Measurements from ENCODE around the gene MIOX. TPM values are rescaled to one million over a fixed set of nuclear protein-coding genes. Genes with fewer than 3 reads are reported as not detected.
A peak's percentile ranks its signal among the peaks of the same experiment; 100 is the strongest.

The MIOX gene
- total and polyA plus RNA-seq, 3 donors from 2014 or later: 0.24 to 0.25 TPM; not detected in 1

GRCh38 chr22:50471197-50471847 is 15.3 kb upstream of the MIOX start:
- intact Hi-C loops (cut with DNase I; ENCODE audit: low total_unique reads): no loop called here
- DNase-seq: no peak

DNA sequence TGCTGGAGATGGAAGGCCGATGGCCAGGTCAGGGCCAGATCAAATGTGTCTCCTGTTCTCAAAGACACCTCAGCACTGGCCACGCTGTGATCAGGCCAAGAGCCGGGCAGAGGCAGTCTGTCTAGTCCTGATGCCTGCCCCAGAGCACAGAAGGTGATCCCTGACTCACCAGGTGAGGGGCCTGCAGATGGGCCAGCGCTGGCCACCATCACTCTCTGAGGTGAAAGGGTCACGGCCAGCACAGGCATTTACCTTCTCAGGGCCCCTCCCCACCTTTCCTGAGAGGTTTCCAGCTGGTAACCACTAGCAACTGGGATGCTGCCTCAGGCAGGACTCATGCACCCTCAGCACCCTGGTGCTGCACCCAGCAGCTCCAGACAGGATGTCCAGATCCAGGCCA is 14.7 kb upstream of the MIOX start:
- H3K36me3 ChIP-seq (ENCODE audit: low read depth, missing control alignments): no peaks in the 10 kb centered on the region

More at GRCh38 chr22:50471197-50471847, 15.3 kb upstream of the MIOX start:
- TF ChIP-seq POLR2A (IDR thresholded peaks at IDR 0.05) (no peak), CTCF (IDR thresholded peaks at IDR 0.05) (no peak)
- 74 to 77% methylated on average over 10 to 21 of the region's 21 CpGs for WGBS, 2 donors
- peaks cover 19% of the 10 kb centered on the region for H3K4me1 ChIP-seq
- H3K9me3 ChIP-seq: no peaks in the 10 kb centered on the region
- H3K27me3 ChIP-seq: no peaks in the 10 kb centered on the region
- H3K27ac ChIP-seq: no peak overlapping the region
- no peak overlapping the region for H3K4me3 ChIP-seq
- H3K36me3 ChIP-seq (ENCODE audit: low read depth, missing control alignments): no peaks in the 10 kb centered on the region

GRCh38 chr22:50473088-50473487 is 13.6 kb upstream of the MIOX start:
- no peak for DNase-seq
- no peak for TF ChIP-seq CTCF (IDR thresholded peaks at IDR 0.05)
- no peak for TF ChIP-seq POLR2A (IDR thresholded peaks at IDR 0.05)
- Histone ChIP-seq H3K4me1 (peaks cover 19% of the 10 kb centered on the region), H3K4me3 (no peak overlapping the region), H3K36me3 (ENCODE audit: low read depth, missing control alignments) (no peaks in the 10 kb centered on the region), H3K9me3 (no peaks in the 10 kb centered on the region), H3K27ac (no peak overlapping the region), H3K27me3 (no peaks in the 10 kb centered on the region)
- 76 to 77% methylated on average over 6 of the region's 6 CpGs for WGBS, 2 donors
- intact Hi-C loops (cut with DNase I; ENCODE audit: low total_unique reads): no loop called here

More for the DNA sequence above, 14.7 kb upstream of the MIOX start:
- intact Hi-C loops (cut with DNase I; ENCODE audit: low total_unique reads): no loop called here
- Histone ChIP-seq H3K4me3 (no peak overlapping the region), H3K9me3 (no peaks in the 10 kb centered on the region), H3K27me3 (no peaks in the 10 kb centered on the region), H3K4me1 (peaks cover 19% of the 10 kb centered on the region), H3K27ac (no peak overlapping the region)
- WGBS, 2 donors: 76 to 92% methylated on average over 2 to 5 of the region's 5 CpGs
- no peak for DNase-seq
- TF ChIP-seq CTCF (IDR thresholded peaks at IDR 0.05): no peak
- no peak for TF ChIP-seq POLR2A (IDR thresholded peaks at IDR 0.05)

GRCh38 chr22:50473855-50474671 is 12.6 kb upstream of the MIOX start:
- peaks cover 19% of the 10 kb centered on the region for H3K4me1 ChIP-seq
- peak overlapping the region; percentile 85 to 91 for H3K4me3 ChIP-seq
- no peak for TF ChIP-seq POLR2A (IDR thresholded peaks at IDR 0.05)
- no peak for TF ChIP-seq CTCF (IDR thresholded peaks at IDR 0.05)
- 1 to 3% methylated on average over 23 to 55 of the region's 62 CpGs for WGBS, 2 donors
- intact Hi-C loops (cut with DNase I; ENCODE audit: low total_unique reads): no loop called here
- peak overlapping the region; percentile 50 to 85 for H3K27ac ChIP-seq
- H3K27me3 ChIP-seq: no peaks in the 10 kb centered on the region
- H3K36me3 ChIP-seq (ENCODE audit: low read depth, missing control alignments): no peaks in the 10 kb centered on the region
- DNase-seq: peak; percentile 57
- H3K9me3 ChIP-seq: no peaks in the 10 kb centered on the region
